GM12878 (cell line): ENCODE measurements around the gene CLDN4. TPM values are rescaled to one million over a fixed set of nuclear protein-coding genes. Genes with fewer than 3 reads are reported as not detected.

ENCODE experiments used
- ATAC-seq: fragments of 200-7000 bp; cut with Tn5 transposase; 3 replicates; pipeline ENCODE4 v1.9.1; 2020; ENCODE audit warnings: mild to moderate bottlenecking, moderate library complexity
- BruUV-seq: library from RNA; stranded (reverse); fragments of 400-500 nt; replicated peaks from 2 replicates; lab custom pipeline; 2021; lab: Mats Ljungman, UMichigan
- CTCF ChIA-PET: fragments of 300-600 bp; sonication (Branson Sonifier 250); formaldehyde crosslinking; extraction: SDS; loops from one replicate; lab custom pipeline; 2021; ENCODE audit warnings: inconsistent platforms; lab: Yijun Ruan, JAX
- POLR2A ChIA-PET: fragments of 350-600 bp; formaldehyde crosslinking; extraction: SDS; loops from one replicate; lab custom pipeline; 2021; ENCODE audit warnings: inconsistent platforms; lab: Charles Lee
- RAD21 ChIA-PET: fragments of 300-600 bp; sonication (Branson Sonifier 250); formaldehyde crosslinking; loops from one replicate; lab custom pipeline; 2023; ENCODE audit warnings: antibody characterized with exemption; ENCODE audit not compliant: unreplicated experiment; lab: Charles Lee
- SMC1A ChIA-PET: fragments of 300-600 bp; sonication (Branson Sonifier 250); formaldehyde crosslinking; loops from one replicate; lab custom pipeline; 2023; ENCODE audit not compliant: unreplicated experiment, uncharacterized antibody; lab: Charles Lee
- DNase-seq: peaks from one replicate; pipeline ENCODE4 v3.0.0-alpha.2; 2011; ENCODE audit warnings: low read depth, low spot score
- FAIRE-seq: peaks from 3 replicates; lab custom pipeline; 2011; peaks lifted over from hg19 to GRCh38; lab: Jason Lieb, UNC
- H2AFZ ChIP-seq: 2 replicates; pipeline ENCODE4 v1.6.0; 2011; ENCODE audit warnings: low read depth, low read length, control low read depth; ENCODE audit not compliant: control insufficient read depth
- H3K27ac ChIP-seq: 2 replicates; pipeline ENCODE4 v1.5.1; 2011; ENCODE audit warnings: control low read depth; ENCODE audit not compliant: control insufficient read depth, insufficient read depth
- H3K27me3 ChIP-seq, 2 experiments: replicated peaks in 1 of 2; 2 replicates each; pipeline versions ENCODE4 v1.6.0 to v1.6.1; 2011; ENCODE audit warnings: low read length in 1 of 2; ENCODE audit not compliant: control insufficient read depth in 2 of 2, insufficient read depth in 2 of 2
- H3K36me3 ChIP-seq, 2 experiments: 2 replicates each; pipeline ENCODE4 v1.5.1; 2011; ENCODE audit warnings: low read length in 1 of 2; ENCODE audit not compliant: control insufficient read depth in 2 of 2, insufficient read depth in 2 of 2
- H3K4me1 ChIP-seq: 2 replicates; pipeline ENCODE4 v1.6.1; 2011; ENCODE audit warnings: mild to moderate bottlenecking, low read length, moderate library complexity, mixed read lengths; ENCODE audit not compliant: control insufficient read depth, insufficient read depth
- H3K4me2 ChIP-seq: 2 replicates; pipeline ENCODE4 v1.6.0; 2011; ENCODE audit warnings: control low read depth; ENCODE audit not compliant: control insufficient read depth, insufficient read depth
- H3K4me3 ChIP-seq: fragments of 200-600 bp; sonication (generic); 2 replicates; pipeline ENCODE4 v1.5.1; 2016
- H3K79me2 ChIP-seq: 2 replicates; pipeline ENCODE4 v1.6.0; 2011; ENCODE audit warnings: low read length; ENCODE audit not compliant: control insufficient read depth, insufficient read depth
- H3K9ac ChIP-seq: 2 replicates; pipeline ENCODE4 v1.8.0; 2011; ENCODE audit warnings: low read length, control low read depth, mixed read lengths; ENCODE audit not compliant: control insufficient read depth, insufficient read depth
- H3K9me3 ChIP-seq: replicated peaks from 3 replicates; pipeline ENCODE4 v1.5.1; 2011; ENCODE audit warnings: mild to moderate bottlenecking, low read length; ENCODE audit not compliant: control insufficient read depth, insufficient read depth
- H4K20me1 ChIP-seq: 2 replicates; pipeline ENCODE4 v1.6.0; 2011; ENCODE audit not compliant: control insufficient read depth, insufficient read depth
- BRCA1 ChIP-seq: IDR thresholded peaks from 2 replicates; pipeline ENCODE4 v1.6.1; 2011; ENCODE audit warnings: low read depth, low read length, improper control_type of control experiment
- HCFC1 ChIP-seq: fragments of 150-350 bp; IDR thresholded peaks from 2 replicates; pipeline ENCODE4 v1.6.1; 2014; ENCODE audit warnings: low read length
- JUND ChIP-seq: IDR thresholded peaks from 2 replicates; pipeline ENCODE4 v1.6.1; 2012; ENCODE audit warnings: low read depth, mild to moderate bottlenecking, low read length, improper control_type of control experiment, moderate library complexity
- NFIC ChIP-seq: IDR thresholded peaks from 2 replicates; pipeline ENCODE4 v1.6.1; 2012; ENCODE audit warnings: low read depth, mild to moderate bottlenecking, inconsistent platforms, low read length, moderate library complexity
- NFYB ChIP-seq: IDR thresholded peaks from 2 replicates; pipeline ENCODE4 v1.6.1; 2011; ENCODE audit warnings: low read depth, mild to moderate bottlenecking, low read length, improper control_type of control experiment, moderate library complexity; ENCODE audit not compliant: insufficient read depth
- NRF1 ChIP-seq: conservative IDR thresholded peaks from 2 replicates; pipeline ENCODE4 v1.6.1; 2011; ENCODE audit warnings: mild to moderate bottlenecking, low read depth, low read length, improper control_type of control experiment
- RCOR1 ChIP-seq: conservative IDR thresholded peaks from 2 replicates; pipeline ENCODE4 v1.6.1; 2012; ENCODE audit warnings: low read depth, low read length, improper control_type of control experiment
- SREBF1 ChIP-seq: IDR thresholded peaks from 2 replicates; pipeline ENCODE4 v1.6.1; 2012; ENCODE audit warnings: mild to moderate bottlenecking, low read length
- ZBED1 ChIP-seq: IDR thresholded peaks from 2 replicates; pipeline ENCODE4 v1.6.1; 2016; ENCODE audit warnings: borderline replicate concordance
- WGBS: methylation state at CpG from one replicate; pipeline ENCODE4 v1.1.6; 2016; ENCODE audit warnings: low lambda C conversion rate; ENCODE audit not compliant: insufficient replicate concordance, insufficient coverage; ENCODE audit errors: missing lambda C conversion rate; 5-methylcytosine and 5-hydroxymethylcytosine counted together
- in situ Hi-C: fragments of 300-500 bp; cut with MboI; formaldehyde crosslinking; loops from 9 replicates; pipeline ENCODE4 v1.14.3; 2018; ENCODE audit warnings: mixed read lengths
- intact Hi-C: fragments of 100-400 bp; cut with micrococcal nuclease; formaldehyde crosslinking; loops from one replicate; pipeline ENCODE4 v1.14.2; 2022; ENCODE audit not compliant: unreplicated experiment
- polyA plus RNA-seq, 11 experiments: library from polyadenylated mRNA; depleted of rRNA in 4 of 11; unstranded in 6 of 11; stranded (reverse) in 5 of 11; fragments of >200 nt; fragmentation: Nextera tagmentation in 4 of 11; fragmentation: Illumina TruSeq in 1 of 11; extraction: Ambion mirVana in 4 of 11; extraction: Trizol in 1 of 11; gene quantifications; 1 replicate in 1 of 11; 2 replicates in 10 of 11; pipeline versions ENCODE4 v1.2.1 to v1.2.3, GENCODE V29; 2011 to 2016; ENCODE audit warnings: inconsistent platforms in 2 of 11, missing spikeins in 2 of 11, low read depth in 1 of 11
- total RNA-seq, 4 experiments: library from RNA; depleted of rRNA in 3 of 4; stranded (reverse); fragments of >200 nt in 3 of 4; fragmentation: Illumina TruSeq in 1 of 4; extraction: Trizol in 1 of 4; gene quantifications; 2 replicates each; pipeline versions ENCODE4 v1.2.1 to v1.2.3, GENCODE V29; 2013 to 2021
- TF ChIP-seq, protein P1 (sequence below): IDR thresholded peaks from 2 replicates; pipeline ENCODE4 v1.6.1; 2012; ENCODE audit warnings: low read length, inconsistent platforms
- TF ChIP-seq, protein P2 (sequence below): IDR thresholded peaks from 2 replicates; pipeline ENCODE4 v1.6.1; 2011; ENCODE audit warnings: borderline replicate concordance, low read depth, mild to moderate bottlenecking, moderate library complexity, low read length; ENCODE audit not compliant: insufficient read depth, poor library complexity, severe bottlenecking

The CLDN4 gene
- total and polyA plus RNA-seq, 10 of the 15 experiments (the other 5 are each of a cell fraction or from before 2014, with no cell fraction given) = 0.04 to 0.38 (median 0.06) TPM; not detected in 6

DNA sequence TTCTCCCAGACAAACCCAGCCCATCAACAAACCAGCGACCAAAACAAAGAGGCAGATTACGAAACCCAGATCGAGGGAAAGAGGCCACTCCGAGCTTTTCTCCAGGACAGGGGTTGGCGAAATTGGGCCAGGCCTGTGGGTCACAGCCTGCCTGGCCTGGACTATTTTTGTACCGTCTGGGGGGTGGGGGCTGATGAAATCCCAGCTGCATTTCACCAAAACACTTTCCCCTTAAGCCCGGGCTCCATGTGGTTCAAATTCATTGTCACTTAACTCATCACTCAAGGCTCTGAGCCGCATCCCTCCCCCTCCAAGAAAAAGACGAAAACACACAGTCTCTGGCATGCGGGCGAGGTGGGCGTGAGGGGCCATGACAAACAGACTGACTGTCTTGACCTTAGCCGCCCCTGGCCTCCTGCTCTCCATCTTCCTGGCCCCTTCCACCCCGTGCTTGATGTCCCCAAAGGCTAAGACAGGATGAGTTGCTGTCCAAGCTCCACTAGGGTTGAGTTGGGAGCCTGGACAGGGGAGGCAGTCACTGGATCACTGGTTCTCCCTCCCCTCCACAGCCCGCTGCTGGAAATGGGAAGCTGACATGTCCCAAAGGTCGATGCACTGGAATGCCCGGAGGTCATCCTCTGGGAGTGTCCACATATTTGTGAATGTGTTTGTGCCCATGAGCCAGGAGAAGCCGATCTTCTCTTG is 49.3 kb downstream of the CLDN4 start (continued):
- TF ChIP-seq, protein P1, sequence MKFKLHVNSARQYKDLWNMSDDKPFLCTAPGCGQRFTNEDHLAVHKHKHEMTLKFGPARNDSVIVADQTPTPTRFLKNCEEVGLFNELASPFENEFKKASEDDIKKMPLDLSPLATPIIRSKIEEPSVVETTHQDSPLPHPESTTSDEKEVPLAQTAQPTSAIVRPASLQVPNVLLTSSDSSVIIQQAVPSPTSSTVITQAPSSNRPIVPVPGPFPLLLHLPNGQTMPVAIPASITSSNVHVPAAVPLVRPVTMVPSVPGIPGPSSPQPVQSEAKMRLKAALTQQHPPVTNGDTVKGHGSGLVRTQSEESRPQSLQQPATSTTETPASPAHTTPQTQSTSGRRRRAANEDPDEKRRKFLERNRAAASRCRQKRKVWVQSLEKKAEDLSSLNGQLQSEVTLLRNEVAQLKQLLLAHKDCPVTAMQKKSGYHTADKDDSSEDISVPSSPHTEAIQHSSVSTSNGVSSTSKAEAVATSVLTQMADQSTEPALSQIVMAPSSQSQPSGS = no peak
- no peak for TF ChIP-seq RCOR1

DNA sequence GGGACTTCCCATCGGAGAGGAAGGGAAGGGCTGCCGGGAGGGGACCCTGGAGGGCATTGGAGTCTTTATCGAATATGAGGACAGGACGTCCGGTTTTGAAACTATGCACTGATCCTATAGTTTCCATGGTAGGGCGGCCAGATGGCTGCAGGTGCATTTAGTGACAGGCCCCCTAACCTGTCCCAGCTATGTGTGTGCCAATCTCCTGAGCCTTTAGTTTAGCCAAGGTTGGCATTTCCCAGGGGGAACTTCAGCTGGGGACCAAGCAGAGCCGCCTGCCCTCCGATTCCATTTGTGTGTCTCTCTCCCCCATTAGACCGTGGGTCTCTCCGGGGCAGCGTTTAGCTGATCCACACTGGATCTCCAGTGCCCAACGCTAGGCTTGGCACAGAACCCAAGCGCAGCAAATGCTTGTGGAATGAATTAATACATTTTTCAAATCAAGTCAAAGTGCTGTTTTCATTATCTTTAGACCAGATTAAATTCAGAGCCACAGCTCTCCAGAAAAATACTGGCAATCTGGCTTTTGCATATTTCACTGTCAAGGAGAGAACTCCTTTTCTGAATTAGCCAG is 50.0 kb downstream of the CLDN4 start:
- Histone ChIP-seq H2AFZ (no peak overlapping the region), H3K4me2 (no peak overlapping the region), H3K4me1 (no peaks in the 10 kb centered on the region), H3K9me3 (no peaks in the 10 kb centered on the region), H3K27me3 (no peaks in the 10 kb centered on the region; a peak in 2 of 4 replicates), H3K27ac (no peak overlapping the region), H3K9ac (no peak overlapping the region), H3K79me2 (no peaks in the 10 kb centered on the region), H3K36me3 (no peaks in the 10 kb centered on the region), H4K20me1 (no peaks in the 10 kb centered on the region), H3K4me3 (no peak overlapping the region)
- WGBS = 38% methylated on average over 13 of the region's 13 CpGs
- no peak for ATAC-seq
- CTCF ChIA-PET = interaction anchor here (1.0 to 1.1 kb wide), 2 partner anchors 69 to 98 kb away, joined by 3 read pairs; no protein-coding TSS in a partner anchor
- BruUV-seq = no TSS peak
- TF ChIP-seq NRF1 (no peak), SREBF1 (no peak), NFIC (no peak), HCFC1 (no peak), ZBED1 (no peak), NFYB (no peak), BRCA1 (no peak), JUND (no peak)
- TF ChIP-seq, protein P2, sequence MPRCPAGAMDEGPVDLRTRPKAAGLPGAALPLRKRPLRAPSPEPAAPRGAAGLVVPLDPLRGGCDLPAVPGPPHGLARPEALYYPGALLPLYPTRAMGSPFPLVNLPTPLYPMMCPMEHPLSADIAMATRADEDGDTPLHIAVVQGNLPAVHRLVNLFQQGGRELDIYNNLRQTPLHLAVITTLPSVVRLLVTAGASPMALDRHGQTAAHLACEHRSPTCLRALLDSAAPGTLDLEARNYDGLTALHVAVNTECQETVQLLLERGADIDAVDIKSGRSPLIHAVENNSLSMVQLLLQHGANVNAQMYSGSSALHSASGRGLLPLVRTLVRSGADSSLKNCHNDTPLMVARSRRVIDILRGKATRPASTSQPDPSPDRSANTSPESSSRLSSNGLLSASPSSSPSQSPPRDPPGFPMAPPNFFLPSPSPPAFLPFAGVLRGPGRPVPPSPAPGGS = no peak
- SMC1A ChIA-PET = no interaction called here
- POLR2A ChIA-PET = no interaction called here
- no peak for FAIRE-seq
- RAD21 ChIA-PET = interaction anchor here (0.6 kb wide), 1 partner anchor 142 kb away, joined by 3 read pairs; the partner anchor contains the start of gene ABHD11
- in situ Hi-C loops = no loop called here
- no peak for DNase-seq
- intact Hi-C loops = no loop called here
